MG63 (cell line): Measurements from ENCODE around the gene LMAN2. TPM values are rescaled to one million over a fixed set of nuclear protein-coding genes. Genes with fewer than 3 reads are reported as not detected.

ENCODE experiments used
- DNase-seq: peaks from one replicate; pipeline ENCODE4 v3.0.0-alpha.2; 2020
- H3K27me3 ChIP-seq: fragments of 250-450 bp; sonication (Bioruptor Pico); 2 replicates; pipeline ENCODE4 v1.5.1; 2020; ENCODE audit warnings: mild to moderate bottlenecking, moderate library complexity
- H3K36me3 ChIP-seq: fragments of 250-450 bp; sonication (Bioruptor Pico); 2 replicates; pipeline ENCODE4 v1.5.1; 2020; ENCODE audit warnings: mild to moderate bottlenecking, moderate library complexity
- H3K4me3 ChIP-seq: fragments of 250-450 bp; sonication (Bioruptor Pico); 2 replicates; pipeline ENCODE4 v1.5.1; 2020; ENCODE audit warnings: mild to moderate bottlenecking, moderate library complexity
- H3K9me3 ChIP-seq: fragments of 250-450 bp; sonication (Bioruptor Pico); 2 replicates; pipeline ENCODE4 v1.5.1; 2020; ENCODE audit warnings: mild to moderate bottlenecking, moderate library complexity
- total RNA-seq: library from RNA; depleted of rRNA; stranded (reverse); fragments of >200 nt; shearing (Covaris generic); gene quantifications from 2 replicates; pipeline ENCODE4 v1.2.3, GENCODE V29; 2014; ENCODE audit warnings: low replicate concordance

Gene LMAN2
- total RNA-seq, 1 experiment from 2014 or later, result 502 TPM

DNA sequence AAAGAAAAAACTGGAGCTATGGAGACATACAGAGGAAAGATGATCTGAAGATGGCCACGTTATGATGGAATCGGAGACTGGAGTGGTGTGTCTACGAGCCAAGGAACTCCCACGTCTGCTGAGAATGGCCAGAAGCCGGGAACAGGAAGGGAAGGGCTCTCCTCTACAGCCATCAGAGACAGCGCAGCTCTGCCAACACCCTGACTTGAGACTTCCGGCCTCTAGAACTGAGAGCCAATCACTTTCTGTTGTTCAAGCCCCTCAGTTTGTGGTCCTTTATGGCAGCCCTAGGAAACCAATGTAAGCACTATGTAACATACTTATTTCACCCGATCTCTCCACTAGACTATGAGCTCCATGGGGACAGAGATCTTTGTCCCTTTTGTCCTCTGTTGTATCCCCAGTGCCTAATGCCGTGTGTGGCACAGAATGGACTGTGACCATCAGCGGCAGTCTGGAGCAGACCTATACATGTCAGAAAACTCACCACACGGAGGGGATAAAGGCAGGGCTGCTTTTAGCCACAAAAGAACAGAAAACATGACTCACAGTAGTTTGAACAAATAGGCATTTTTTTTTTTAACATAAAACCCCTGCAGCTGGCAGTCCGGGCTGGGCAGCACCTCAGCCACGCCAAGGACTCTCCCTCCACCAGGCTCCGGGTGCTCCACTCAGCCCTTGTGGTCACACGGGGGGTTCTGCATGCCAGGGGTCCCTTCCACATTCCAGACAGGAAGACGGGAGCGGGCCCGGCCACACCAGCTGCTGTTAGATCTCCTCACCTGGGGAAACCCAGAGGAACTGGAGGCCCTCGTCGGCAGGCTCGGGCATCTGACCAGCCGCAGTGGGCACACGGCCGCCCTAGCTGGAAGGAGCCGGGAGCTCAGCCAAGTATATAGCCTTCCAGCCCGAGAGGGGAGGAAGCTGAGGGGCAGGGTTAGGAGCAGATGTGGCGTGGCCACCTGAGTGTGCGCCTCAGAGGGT is 23.6 kb downstream of the LMAN2 start:
- H3K27me3 ChIP-seq, result no peaks in the 10 kb centered on the region
- peaks cover 55% of the 10 kb centered on the region for H3K36me3 ChIP-seq
- peak; percentile 91 for DNase-seq
- no peaks in the 10 kb centered on the region for H3K9me3 ChIP-seq
- H3K4me3 ChIP-seq, result peak overlapping the region; percentile 18

DNA sequence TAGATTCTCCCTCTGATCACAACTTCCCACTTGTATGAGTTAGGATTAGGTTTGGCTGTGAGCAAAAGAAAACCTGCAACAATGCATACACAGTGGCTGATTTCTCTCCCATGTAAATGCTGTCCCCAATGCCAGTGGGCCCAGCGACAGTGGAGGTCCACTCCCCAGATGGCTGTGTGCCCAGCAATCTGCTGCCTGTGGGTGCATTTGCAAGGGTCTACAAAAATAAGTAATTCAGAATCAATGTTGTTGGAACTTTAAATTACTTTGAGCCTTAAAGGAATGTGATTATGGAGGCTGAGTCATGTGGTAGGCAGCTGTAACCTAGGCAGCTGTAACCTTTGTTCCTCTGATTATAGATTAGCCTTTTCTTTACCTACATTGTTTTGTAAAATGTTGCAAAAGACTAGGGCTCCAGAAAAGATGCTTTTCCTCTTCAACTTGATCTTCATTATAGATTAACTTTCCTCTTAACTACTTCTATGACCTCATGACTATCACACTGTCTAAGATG is 25.5 kb downstream of the LMAN2 start:
- H3K36me3 ChIP-seq, result peaks cover 45% of the 10 kb centered on the region
- no peak for DNase-seq
- H3K27me3 ChIP-seq, result no peaks in the 10 kb centered on the region
- H3K9me3 ChIP-seq, result no peaks in the 10 kb centered on the region
- H3K4me3 ChIP-seq, result no peak overlapping the region

DNA sequence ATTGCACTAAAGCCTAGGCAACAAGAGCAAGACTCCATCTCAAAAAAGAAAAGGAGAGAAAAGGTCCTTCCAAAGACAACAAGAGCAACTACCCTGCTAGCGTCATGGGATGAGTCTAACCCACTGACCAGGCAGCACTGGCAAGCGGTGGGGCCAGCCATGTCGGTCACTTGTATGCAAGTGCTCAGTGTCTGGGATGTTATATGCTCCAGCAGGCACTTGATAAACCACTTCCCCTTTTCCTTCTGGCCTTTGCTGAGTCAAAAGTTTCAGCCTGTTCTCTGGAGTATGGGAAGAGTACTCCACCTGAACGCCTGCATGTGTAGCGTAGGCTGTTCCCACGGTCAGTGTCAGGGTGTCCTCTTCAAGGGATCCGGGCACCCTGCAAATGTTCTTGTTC is 30.6 kb downstream of the LMAN2 start:
- Histone ChIP-seq H3K36me3 (peaks cover 35% of the 10 kb centered on the region), H3K4me3 (no peak overlapping the region), H3K27me3 (no peaks in the 10 kb centered on the region), H3K9me3 (no peaks in the 10 kb centered on the region)
- no peak for DNase-seq

GRCh38 chr5:177319913-177320588 is 31.4 kb downstream of the LMAN2 start:
- no peak for DNase-seq
- Histone ChIP-seq H3K4me3 (no peak overlapping the region), H3K27me3 (no peaks in the 10 kb centered on the region), H3K36me3 (peaks cover 27% of the 10 kb centered on the region), H3K9me3 (no peaks in the 10 kb centered on the region)

GRCh38 chr5:177317959-177318377 is 33.5 kb downstream of the LMAN2 start:
- Histone ChIP-seq H3K36me3 (peaks cover 20% of the 10 kb centered on the region), H3K9me3 (no peaks in the 10 kb centered on the region), H3K27me3 (no peaks in the 10 kb centered on the region), H3K4me3 (no peak overlapping the region)
- DNase-seq, result peak; percentile 74

GRCh38 chr5:177316005-177316404 is 35.5 kb downstream of the LMAN2 start:
- Histone ChIP-seq H3K36me3 (peaks cover 17% of the 10 kb centered on the region), H3K4me3 (no peak overlapping the region), H3K27me3 (no peaks in the 10 kb centered on the region), H3K9me3 (no peaks in the 10 kb centered on the region)
- DNase-seq, result no peak

- Histone ChIP-seq H3K36me3 (peaks cover 19% of the 10 kb centered on the region), H3K27me3 (no peaks in the 10 kb centered on the region), H3K4me3 (no peak overlapping the region), H3K9me3 (no peaks in the 10 kb centered on the region)
- DNase-seq, result no peak
Measured at GRCh38 chr5:177315411-177315810, 36.1 kb downstream of the LMAN2 start.

- H3K36me3 ChIP-seq, result peaks cover 26% of the 10 kb centered on the region
- H3K9me3 ChIP-seq, result no peaks in the 10 kb centered on the region
- no peak for DNase-seq
- H3K4me3 ChIP-seq, result no peak overlapping the region
- H3K27me3 ChIP-seq, result no peaks in the 10 kb centered on the region
Measured at GRCh38 chr5:177314376-177315342, 36.8 kb downstream of the LMAN2 start.

DNA sequence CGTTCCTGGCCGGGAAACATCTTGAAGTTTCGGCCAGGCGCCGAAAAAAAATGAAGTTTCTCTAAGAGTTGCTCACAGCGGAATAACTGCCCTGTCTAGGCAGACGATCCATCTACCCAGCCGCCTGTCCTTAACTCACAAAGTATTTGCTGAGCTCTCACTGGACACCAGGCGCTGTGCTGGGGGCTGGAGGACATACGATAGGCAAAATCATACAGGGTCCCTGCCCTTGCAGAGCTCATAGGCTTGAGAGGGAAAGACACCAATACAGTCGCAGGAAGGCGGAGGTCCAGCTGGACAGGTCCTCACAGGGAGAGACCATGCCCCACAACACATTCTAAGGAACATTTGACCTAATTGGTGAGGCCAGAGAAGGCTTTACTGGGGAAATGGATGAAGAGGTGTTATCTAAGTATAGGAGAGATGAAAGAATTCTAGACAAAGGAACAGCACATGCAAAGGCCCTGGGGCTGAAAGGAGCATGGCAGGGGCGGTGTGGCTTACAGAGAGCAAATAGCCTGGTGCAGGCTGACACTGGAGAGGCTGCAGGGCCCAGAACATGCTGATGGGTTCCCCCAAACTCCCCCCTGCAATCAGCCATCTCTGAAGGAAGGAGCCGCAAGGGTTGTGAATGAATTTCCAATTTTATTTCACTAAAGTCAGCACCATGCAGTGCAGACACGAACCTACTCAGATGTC is 37.8 kb downstream of the LMAN2 start:
- H3K27me3 ChIP-seq, result no peaks in the 10 kb centered on the region
- no peak for DNase-seq
- peaks cover 36% of the 10 kb centered on the region for H3K36me3 ChIP-seq
- no peak overlapping the region for H3K4me3 ChIP-seq
- no peaks in the 10 kb centered on the region for H3K9me3 ChIP-seq

DNA sequence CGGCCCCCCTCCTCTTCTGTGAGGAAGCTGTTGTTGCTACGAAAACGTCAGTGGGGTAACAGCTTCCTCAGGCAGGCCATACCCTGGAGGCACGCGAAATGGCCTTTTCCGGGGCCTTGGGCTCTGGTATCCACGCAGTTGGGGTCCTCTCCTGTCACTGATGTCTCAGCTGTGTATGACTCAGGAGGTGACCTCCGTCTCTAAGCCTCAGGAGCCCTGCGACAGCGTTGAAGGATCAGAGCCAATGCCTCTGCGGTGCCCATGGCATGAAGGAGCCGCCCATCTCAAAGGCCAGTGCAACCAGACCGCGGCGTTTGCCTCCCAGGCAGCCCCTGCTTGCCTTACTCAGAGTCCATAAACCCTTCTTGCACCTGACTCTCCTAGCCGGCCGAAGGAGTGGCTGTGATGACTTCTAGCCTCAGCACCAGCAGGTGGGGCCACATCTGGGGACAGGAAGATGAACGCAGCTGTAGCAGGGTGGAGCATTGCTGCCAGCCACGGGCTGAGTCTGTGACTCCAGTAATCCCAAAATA is 38.8 kb downstream of the LMAN2 start:
- no peaks in the 10 kb centered on the region for H3K27me3 ChIP-seq
- H3K36me3 ChIP-seq, result peaks cover 43% of the 10 kb centered on the region
- DNase-seq, result peak; percentile 61
- peak overlapping the region; percentile 76 for H3K4me3 ChIP-seq
- no peaks in the 10 kb centered on the region for H3K9me3 ChIP-seq

DNA sequence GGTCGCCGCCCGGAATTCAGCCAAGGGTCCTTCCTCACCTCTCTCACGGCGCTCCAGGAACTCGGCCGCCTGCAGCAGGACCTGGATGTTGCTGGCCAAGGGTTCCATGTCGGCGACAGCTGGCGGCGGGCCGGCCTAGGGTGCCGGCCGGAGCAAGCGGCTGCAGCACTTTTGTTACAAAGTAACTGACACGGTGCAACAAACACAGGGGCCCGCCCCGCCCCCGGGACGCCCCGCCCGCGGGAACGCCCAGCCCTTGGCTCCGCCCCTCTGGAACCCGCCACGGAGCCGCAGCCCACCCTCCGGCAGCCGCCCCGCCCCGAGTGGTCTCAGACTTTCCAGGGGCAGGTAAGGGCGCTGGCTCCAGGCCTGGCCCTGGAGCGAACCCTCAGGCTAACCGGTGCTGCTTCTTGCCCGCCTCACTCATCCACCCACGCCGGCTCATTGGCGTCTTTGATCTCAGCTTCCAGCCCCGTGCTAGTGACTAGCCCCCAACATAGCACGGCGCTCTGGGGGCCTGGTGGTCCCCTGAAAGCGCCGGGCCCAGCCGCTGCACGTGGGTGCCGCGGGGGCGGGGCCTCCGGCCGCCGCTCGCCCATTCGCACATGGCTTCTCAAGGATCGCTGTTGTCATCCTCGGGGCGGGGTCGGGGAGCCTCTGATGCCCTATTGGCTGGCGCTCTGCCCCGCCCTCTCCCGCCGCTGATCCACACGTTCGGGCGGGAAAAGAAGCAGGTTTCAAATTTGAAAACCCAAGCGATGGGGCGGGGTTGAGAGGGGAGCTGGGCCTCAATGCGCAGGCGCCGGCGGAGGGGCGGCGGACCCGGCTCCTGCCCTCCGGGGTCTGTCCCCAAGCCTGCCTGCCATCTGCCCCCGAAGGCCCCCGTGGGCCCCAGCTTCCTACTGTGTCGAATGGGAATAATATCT is 39.5 kb downstream of the LMAN2 start, which contains the start of gene MXD3:
TSS of gene MXD3 (minus strand) at position 176 of the 926 bp plus-strand sequence. CDS start at position 108, 68 bp downstream.
- Histone ChIP-seq H3K27me3 (no peaks in the 10 kb centered on the region), H3K36me3 (peaks cover 44% of the 10 kb centered on the region), H3K4me3 (peak within 1 kb of the TSS; percentile 76), H3K9me3 (no peaks in the 10 kb centered on the region)
- peak; percentile 100 for DNase-seq

- Histone ChIP-seq H3K4me3 (peak overlapping the region; percentile 76), H3K27me3 (no peaks in the 10 kb centered on the region), H3K9me3 (no peaks in the 10 kb centered on the region), H3K36me3 (peaks cover 46% of the 10 kb centered on the region)
- peak; percentile 68 for DNase-seq
Measured at GRCh38 chr5:177311392-177311722, 40.1 kb downstream of the LMAN2 start.

DNA sequence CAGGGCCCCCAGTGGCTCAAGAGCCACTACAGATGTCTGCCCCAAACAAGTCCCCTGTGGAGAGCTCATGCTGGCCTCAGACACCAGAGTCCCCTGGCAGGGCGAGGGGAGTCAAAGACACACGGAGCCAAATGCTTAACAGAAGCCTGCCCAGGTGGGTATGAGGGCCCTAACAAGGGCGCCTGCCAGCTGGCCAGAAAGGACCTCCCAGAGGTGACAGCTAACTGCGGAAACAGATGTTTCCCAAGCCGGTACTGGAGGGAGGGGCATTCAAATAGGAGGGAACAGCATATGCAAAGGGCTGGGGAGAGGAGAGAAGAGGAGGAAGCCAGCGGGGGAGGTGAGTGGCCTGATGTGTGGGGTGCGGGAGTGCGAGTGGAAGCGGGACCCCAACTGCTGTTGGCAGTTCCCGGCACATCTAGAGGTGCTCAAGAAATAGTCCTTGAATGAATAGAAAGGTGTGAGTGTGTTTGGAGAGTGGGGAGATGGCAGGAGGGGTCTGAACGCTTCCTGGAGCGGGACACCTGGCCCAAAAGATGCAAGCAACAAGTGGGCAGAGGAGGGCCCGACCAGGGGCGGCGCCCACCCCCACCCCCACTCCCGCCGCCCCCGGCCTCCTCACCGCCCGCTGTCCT is 40.6 kb downstream of the LMAN2 start:
- Histone ChIP-seq H3K4me3 (peak overlapping the region; percentile 76), H3K27me3 (no peaks in the 10 kb centered on the region), H3K36me3 (peaks cover 49% of the 10 kb centered on the region), H3K9me3 (no peaks in the 10 kb centered on the region)
- DNase-seq, result no peak

DNA sequence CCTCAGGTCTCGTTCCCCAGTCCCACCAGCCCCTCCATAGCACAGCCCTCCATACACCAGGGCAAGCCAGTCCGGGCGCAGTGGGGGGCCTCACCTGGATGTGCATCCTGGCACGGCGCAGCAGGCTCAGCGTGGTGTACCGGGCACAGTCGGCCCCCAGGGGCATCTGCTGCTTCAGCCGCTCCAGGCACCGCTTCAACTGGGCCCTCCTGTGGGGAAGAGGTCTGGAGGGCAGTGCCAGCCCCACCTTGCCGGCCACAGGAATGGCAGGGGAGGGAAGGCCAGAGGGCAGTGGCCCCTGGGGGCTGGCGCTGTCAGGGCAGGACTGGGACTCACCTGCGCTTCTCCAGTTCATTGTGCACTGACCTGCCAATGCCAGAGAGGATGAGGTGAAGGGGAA is 41.1 kb downstream of the LMAN2 start:
- no peak for DNase-seq
- Histone ChIP-seq H3K9me3 (no peaks in the 10 kb centered on the region), H3K36me3 (peaks cover 54% of the 10 kb centered on the region), H3K4me3 (peak overlapping the region; percentile 76), H3K27me3 (no peaks in the 10 kb centered on the region)
